ENCODE data around the gene PERM1. TPM values are rescaled to one million over a fixed set of nuclear protein-coding genes. Genes with fewer than 3 reads are reported as not detected.

PERM1 gene
- total and polyA plus RNA-seq, 9 of the 15 experiments (the other 6 are each of a cell fraction or from before 2014, with no cell fraction given), result not detected

GRCh38 chr1:960363-961131 lies 21.3 kb downstream of the PERM1 start, which contains the start of gene KLHL17:
Gene KLHL17 (plus strand): TSS chr1:960584. CDS start chr1:960694, 110 bp downstream.
- Histone ChIP-seq H3K79me2 (ENCODE audit: control insufficient read depth, insufficient read depth, low read length) (peaks cover 46% of the 10 kb centered on the region), H4K20me1 (replicated peaks; ENCODE audit: control insufficient read depth, insufficient read depth, low read length) (peaks cover 7% of the 10 kb centered on the region), H3K4me2 (ENCODE audit: insufficient read depth, low read length) (peak within 1 kb of the TSS; percentile 79), H2AFZ (ENCODE audit: low read depth, low read length) (peak within 1 kb of the TSS; percentile 69), H3K9ac (ENCODE audit: insufficient read depth in 1 of 2, low read depth in 2 of 2, low read length in 2 of 2) (peak within 1 kb of the TSS; percentile 68 to 94), H3K36me3 (ENCODE audit: control insufficient read depth, insufficient read depth, low read length) (peaks cover 61% of the 10 kb centered on the region), H3K27me3 (ENCODE audit: control insufficient read depth in 2 of 2, insufficient read depth in 2 of 2, low read length in 2 of 2) (no peaks in the 10 kb centered on the region), H3K9me1 (ENCODE audit: control insufficient read depth, insufficient read depth, low read length) (no peaks in the 10 kb centered on the region), H3K4me1 (replicated peaks in 1 of 2; ENCODE audit: control insufficient read depth in 2 of 2, insufficient read depth in 2 of 2, low read length in 2 of 2) (peaks cover 13 to 78% of the 10 kb centered on the region in 2 experiments), H3K4me3 (peak within 1 kb of the TSS; percentile 88), H3K27ac (ENCODE audit: extremely low read depth, low read depth, low read length) (peak within 1 kb of the TSS; percentile 71; the same call in 2 of the 3 replicates), H3K9me3 (replicated peaks; ENCODE audit: control insufficient read depth, insufficient read depth, low read depth, low read length) (no peaks in the 10 kb centered on the region)
- peak; percentile 85 to 92 (median 88) for DNase-seq (ENCODE audit: extremely low read depth in 1 of 4, low spot score in 3 of 4)
- ATAC-seq, result peak; percentile 82
- in situ Hi-C loops (cut with MboI), result no loop called here
- intact Hi-C loops (cut with micrococcal nuclease), result no loop called here
- no TSS peak for BruUV-seq (replicated peaks)
- POLR2A ChIA-PET, result interaction anchor here (1.3 kb wide), 1 partner anchor 41 kb away, joined by 3 read pairs; no protein-coding TSS in a partner anchor
- under 1% methylated on average over 44 of the region's 109 CpGs for WGBS (ENCODE audit: insufficient coverage, low coverage, missing lambda C conversion rate)
- FAIRE-seq, result peak; percentile 73
- CTCF ChIA-PET (ENCODE audit: low intra/inter-chr PET ratio), result no interaction called here
- no peak for TF ChIP-seq CREBBP (IDR thresholded peaks at IDR 0.05; ENCODE audit: low read depth, low read length)
- peak in 1 of 2 experiments; percentile 91; a peak in 2 of 4 replicates for TF ChIP-seq NONO (IDR thresholded peaks at IDR 0.05; ENCODE audit: low read depth in 2 of 2, low read length in 1 of 2)
- TF ChIP-seq DDX20 (tag; IDR thresholded peaks at IDR 0.05; ENCODE audit: low read depth), result no peak
- TF ChIP-seq ZNF644 (tag; IDR thresholded peaks at IDR 0.05; ENCODE audit: low read depth), result no peak
- no peak for TF ChIP-seq NFIX (CRISPR knock-in tag; IDR thresholded peaks at IDR 0.05; ENCODE audit: low read depth)
- 0 out of 2 replicates have a peak, but pooled peaks have one; percentile 7 for TF ChIP-seq EP300 (IDR thresholded peaks at IDR 0.05; ENCODE audit: low read length)
- no peak for TF ChIP-seq PURB (CRISPR knock-in tag; IDR thresholded peaks at IDR 0.05; ENCODE audit: low read depth)
- TF ChIP-seq ZBTB17 (CRISPR knock-in tag; IDR thresholded peaks at IDR 0.05), result no peak
- TF ChIP-seq ZNF395 (CRISPR knock-in tag; IDR thresholded peaks at IDR 0.05), result no peak
- no peak for TF ChIP-seq NR2C1 (IDR thresholded peaks at IDR 0.05)
- TF ChIP-seq NR2C1 (tag; IDR thresholded peaks at IDR 0.05), result no peak
- TF ChIP-seq SNIP1 (IDR thresholded peaks at IDR 0.05; ENCODE audit: low read depth), result no peak
- no peak for TF ChIP-seq POLR2AphosphoS2 (IDR thresholded peaks at IDR 0.05; ENCODE audit: low read length)
- TF ChIP-seq NRF1 (conservative IDR thresholded peaks at IDR 0.05 in 1 of 2, IDR thresholded peaks at IDR 0.05 in 1 of 2), result no peak
- no peak for TF ChIP-seq KAT7 (CRISPR knock-in tag; IDR thresholded peaks at IDR 0.05; ENCODE audit: borderline replicate concordance)
- peak; percentile 85 for TF ChIP-seq BCOR (IDR thresholded peaks at IDR 0.05)
- TF ChIP-seq ZNF449 (CRISPR knock-in tag; IDR thresholded peaks at IDR 0.05), result no peak
- no peak for TF ChIP-seq ETV6 (IDR thresholded peaks at IDR 0.05; ENCODE audit: borderline replicate concordance in 1 of 2, low read depth in 2 of 2, low read length in 1 of 2)
- no peak for TF ChIP-seq ETV6 (CRISPR knock-in tag; IDR thresholded peaks at IDR 0.05; ENCODE audit: borderline replicate concordance)
- TF ChIP-seq MTF1 (CRISPR knock-in tag; IDR thresholded peaks at IDR 0.05; ENCODE audit: borderline replicate concordance), result no peak
- peak; percentile 83; the same call in 1 of the 2 replicates for TF ChIP-seq KDM2B (CRISPR knock-in tag; IDR thresholded peaks at IDR 0.05)

All from K562 (cell line).